Activated T-cell treated with anti-CD3 and anti-CD28 coated beads, Interleukin-2, amount 50 U/mL, for 48 hours (primary cell): Measurements from ENCODE around the gene RHOC.

Experiments used
- DNase-seq, 2 experiments: peaks; one replicate each; pipeline ENCODE4 v3.0.0-alpha.2; 2020

RHOC gene

GRCh38 chr1:112717263-112717873, 10.4 kb upstream of the RHOC start:
- no peak for DNase-seq

- peak; percentile 88 for DNase-seq
These were observed 9.3 kb upstream of the RHOC start for GRCh38 chr1:112716133-112716720.

- peak; percentile 99 for DNase-seq
These were observed 8.5 kb upstream of the RHOC start, which contains the start of gene PPM1J for GRCh38 chr1:112715264-112716053. PPM1J (minus strand) TSS chr1:112715332; CDS start chr1:112715301, 31 bp downstream.

GRCh38 chr1:112714313-112715263, 7.7 kb upstream of the RHOC start:
- peak in 1 of 2 experiments; percentile 51 for DNase-seq

GRCh38 chr1:112713466-112714312, 6.8 kb upstream of the RHOC start:
- no peak for DNase-seq

- DNase-seq, result no peak
These were observed 5.8 kb upstream of the RHOC start for GRCh38 chr1:112712701-112713128.

GRCh38 chr1:112712191-112712590, 5.3 kb upstream of the RHOC start:
- no peak for DNase-seq

GRCh38 chr1:112711670-112712069, 4.7 kb upstream of the RHOC start:
- no peak for DNase-seq

- DNase-seq, result no peak
These were observed 4.1 kb upstream of the RHOC start for GRCh38 chr1:112711041-112711440.

- no peak for DNase-seq
These were observed 3.7 kb upstream of the RHOC start for GRCh38 chr1:112710586-112710985.

GRCh38 chr1:112710159-112710558, 3.2 kb upstream of the RHOC start:
- no peak for DNase-seq

- no peak for DNase-seq
These were observed 1.6 kb upstream of the RHOC start for GRCh38 chr1:112708489-112708888.

- DNase-seq, result no peak
These were observed 1.1 kb upstream of the RHOC start for GRCh38 chr1:112708002-112708448.

- peak; percentile 81 to 86 for DNase-seq
These were observed 484 bp upstream of the RHOC start for GRCh38 chr1:112707221-112708001.

GRCh38 chr1:112704934-112705627, 1.8 kb downstream of the RHOC start:
- DNase-seq, result peak; percentile 70 to 72

- DNase-seq, result peak in 1 of 2 experiments; percentile 63
These were observed 2.5 kb downstream of the RHOC start for GRCh38 chr1:112704391-112704933.

GRCh38 chr1:112703706-112704105, 3.2 kb downstream of the RHOC start:
- DNase-seq, result no peak

- no peak for DNase-seq
These were observed 4.3 kb downstream of the RHOC start for GRCh38 chr1:112702420-112703261.

- DNase-seq, result no peak
These were observed 4.9 kb downstream of the RHOC start for GRCh38 chr1:112702067-112702395.
